Lower leg skin (tissue), 4 donors: ENCODE measurements around the gene TNFSF9. TPM values are rescaled to one million over a fixed set of nuclear protein-coding genes. Genes with fewer than 3 reads are reported as not detected.
"Not testable (repeated sequence)": the region's sequence is repeated elsewhere in the genome, so short reads cannot be mapped to it uniquely, and the experiment has no call there.

Source experiments
- DNase-seq, 2 donors: peaks; one replicate each; pipeline ENCODE4 v3.0.0-alpha.2; 2019; ENCODE audit warnings: low spot score in 2 of 2
- H3K4me3 ChIP-seq: fragments of 200-600 bp; sonication (generic); 2 replicates; pipeline ENCODE4 v1.5.1; 2017; ENCODE audit warnings: mild to moderate bottlenecking, low read depth; ENCODE audit not compliant: poor library complexity, severe bottlenecking
- POLR2A ChIP-seq, 2 donors: fragments of 450-650 bp; IDR thresholded peaks; one replicate each; pipeline ENCODE4 v1.6.1; 2016 to 2017; ENCODE audit warnings: antibody characterized with exemption in 2 of 2, mild to moderate bottlenecking in 1 of 2, moderate library complexity in 1 of 2
- WGBS, 2 donors: methylation state at CpG; one replicate each; pipeline ENCODE4 v1.1.5; 2018; 5-methylcytosine and 5-hydroxymethylcytosine counted together
- intact Hi-C: fragments of 100-400 bp; cut with DNase I; formaldehyde crosslinking; loops from one replicate; pipeline ENCODE4 v1.15.0; 2023; ENCODE audit warnings: low total_unique reads
- total RNA-seq, 4 donors: library from RNA; depleted of rRNA; stranded (reverse); fragments of >200 nt; gene quantifications; one replicate each; pipeline ENCODE4 v1.1.0, GENCODE V29; 2016
- TF ChIP-seq, protein P1 (sequence below), 3 donors: fragments of 450-650 bp; IDR thresholded peaks; one replicate each; pipeline ENCODE4 v1.5.1; 2016; ENCODE audit warnings: antibody characterized with exemption in 3 of 3, mild to moderate bottlenecking in 3 of 3, moderate library complexity in 2 of 3

The TNFSF9 gene
- total RNA-seq, 4 donors from 2014 or later = 1.2 to 1.7 (median 1.5) TPM

DNA sequence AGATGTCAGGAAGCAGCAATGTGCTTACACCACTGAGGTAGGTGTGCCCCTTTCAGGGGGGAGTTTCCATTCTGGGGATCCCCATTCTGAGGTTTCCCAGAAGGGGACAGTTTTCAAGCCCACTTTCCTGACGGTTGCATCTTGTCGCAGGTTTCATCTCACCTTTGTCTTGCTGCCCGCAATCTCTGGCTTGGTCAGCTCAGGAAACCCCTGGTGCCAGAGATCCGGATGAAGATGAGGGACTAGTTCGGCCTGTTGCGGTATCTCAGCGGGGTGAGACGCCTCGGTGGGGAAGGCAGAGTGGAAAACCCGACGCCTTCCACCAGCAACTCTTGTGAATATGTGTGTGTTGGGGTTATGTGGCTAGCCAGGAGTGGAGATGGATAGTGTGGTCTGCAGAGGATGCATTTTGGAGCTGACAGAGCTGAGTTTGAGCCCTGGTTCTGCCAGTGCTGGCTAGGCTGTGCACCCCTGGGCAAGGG lies 13.1 kb downstream of the TNFSF9 start:
- H3K4me3 ChIP-seq = no peak overlapping the region
- intact Hi-C loops = no loop called here
- DNase-seq = no peak
- TF ChIP-seq, protein P1, sequence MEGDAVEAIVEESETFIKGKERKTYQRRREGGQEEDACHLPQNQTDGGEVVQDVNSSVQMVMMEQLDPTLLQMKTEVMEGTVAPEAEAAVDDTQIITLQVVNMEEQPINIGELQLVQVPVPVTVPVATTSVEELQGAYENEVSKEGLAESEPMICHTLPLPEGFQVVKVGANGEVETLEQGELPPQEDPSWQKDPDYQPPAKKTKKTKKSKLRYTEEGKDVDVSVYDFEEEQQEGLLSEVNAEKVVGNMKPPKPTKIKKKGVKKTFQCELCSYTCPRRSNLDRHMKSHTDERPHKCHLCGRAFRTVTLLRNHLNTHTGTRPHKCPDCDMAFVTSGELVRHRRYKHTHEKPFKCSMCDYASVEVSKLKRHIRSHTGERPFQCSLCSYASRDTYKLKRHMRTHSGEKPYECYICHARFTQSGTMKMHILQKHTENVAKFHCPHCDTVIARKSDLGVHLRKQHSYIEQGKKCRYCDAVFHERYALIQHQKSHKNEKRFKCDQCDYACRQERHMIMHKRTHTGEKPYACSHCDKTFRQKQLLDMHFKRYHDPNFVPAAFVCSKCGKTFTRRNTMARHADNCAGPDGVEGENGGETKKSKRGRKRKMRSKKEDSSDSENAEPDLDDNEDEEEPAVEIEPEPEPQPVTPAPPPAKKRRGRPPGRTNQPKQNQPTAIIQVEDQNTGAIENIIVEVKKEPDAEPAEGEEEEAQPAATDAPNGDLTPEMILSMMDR (IDR thresholded peaks at IDR 0.05) = no peak
- no peak for TF ChIP-seq POLR2A (IDR thresholded peaks at IDR 0.05)
- 79 to 81% methylated on average over 11 of the region's 11 CpGs for WGBS, 2 donors

DNA sequence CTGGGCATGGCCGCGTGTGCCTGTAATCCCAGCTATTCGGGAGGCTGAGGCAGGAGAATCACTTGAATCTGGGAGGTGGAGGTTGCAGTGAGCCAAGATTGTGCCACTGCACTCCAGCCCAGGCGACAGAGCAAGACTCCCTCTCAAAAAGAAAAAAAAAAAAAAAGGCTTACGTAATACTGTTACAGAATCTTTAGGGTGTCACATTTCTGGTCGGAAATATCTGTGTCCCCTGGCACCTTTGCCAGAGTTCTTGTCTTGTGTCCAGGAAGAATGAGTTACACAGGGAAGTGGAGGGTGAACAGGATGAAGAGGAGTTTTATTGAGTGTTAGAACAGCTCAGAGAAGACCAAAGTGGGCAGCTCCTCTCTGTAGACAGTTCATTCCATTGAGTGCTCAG lies 19.9 kb downstream of the TNFSF9 start:
- H3K4me3 ChIP-seq, DNase-seq, intact Hi-C loops: not testable (repeated sequence)
- 65 to 81% methylated on average over 6 of the region's 6 CpGs for WGBS, 2 donors

DNA sequence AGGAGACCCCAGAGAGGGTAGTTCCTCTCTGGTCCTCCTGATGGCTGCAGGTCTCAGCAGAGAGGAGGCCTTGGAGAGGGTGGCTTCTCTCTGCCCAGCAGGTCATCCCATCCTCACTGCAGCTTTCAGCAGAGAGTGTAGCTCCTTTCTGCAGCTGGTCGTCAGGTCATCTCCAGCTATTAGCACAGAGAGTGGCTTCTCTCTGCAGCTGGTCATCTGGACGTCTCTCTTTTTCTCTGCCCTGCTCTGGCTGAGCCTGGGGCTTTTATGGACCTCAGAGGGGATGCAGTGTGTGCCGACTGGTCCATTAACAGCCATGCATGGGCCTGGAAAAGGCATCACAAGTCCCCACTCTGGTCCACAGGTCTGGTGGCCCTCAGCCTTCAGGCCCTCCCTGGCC lies 20.3 kb downstream of the TNFSF9 start:
- WGBS, 2 donors = 85 to 92% methylated on average over 3 of the region's 3 CpGs
- DNase-seq = no peak
- H3K4me3 ChIP-seq = no peak overlapping the region
- TF ChIP-seq, protein P1 (IDR thresholded peaks at IDR 0.05) = no peak
- no peak for TF ChIP-seq POLR2A (IDR thresholded peaks at IDR 0.05)
- intact Hi-C loops = no loop called here

DNA sequence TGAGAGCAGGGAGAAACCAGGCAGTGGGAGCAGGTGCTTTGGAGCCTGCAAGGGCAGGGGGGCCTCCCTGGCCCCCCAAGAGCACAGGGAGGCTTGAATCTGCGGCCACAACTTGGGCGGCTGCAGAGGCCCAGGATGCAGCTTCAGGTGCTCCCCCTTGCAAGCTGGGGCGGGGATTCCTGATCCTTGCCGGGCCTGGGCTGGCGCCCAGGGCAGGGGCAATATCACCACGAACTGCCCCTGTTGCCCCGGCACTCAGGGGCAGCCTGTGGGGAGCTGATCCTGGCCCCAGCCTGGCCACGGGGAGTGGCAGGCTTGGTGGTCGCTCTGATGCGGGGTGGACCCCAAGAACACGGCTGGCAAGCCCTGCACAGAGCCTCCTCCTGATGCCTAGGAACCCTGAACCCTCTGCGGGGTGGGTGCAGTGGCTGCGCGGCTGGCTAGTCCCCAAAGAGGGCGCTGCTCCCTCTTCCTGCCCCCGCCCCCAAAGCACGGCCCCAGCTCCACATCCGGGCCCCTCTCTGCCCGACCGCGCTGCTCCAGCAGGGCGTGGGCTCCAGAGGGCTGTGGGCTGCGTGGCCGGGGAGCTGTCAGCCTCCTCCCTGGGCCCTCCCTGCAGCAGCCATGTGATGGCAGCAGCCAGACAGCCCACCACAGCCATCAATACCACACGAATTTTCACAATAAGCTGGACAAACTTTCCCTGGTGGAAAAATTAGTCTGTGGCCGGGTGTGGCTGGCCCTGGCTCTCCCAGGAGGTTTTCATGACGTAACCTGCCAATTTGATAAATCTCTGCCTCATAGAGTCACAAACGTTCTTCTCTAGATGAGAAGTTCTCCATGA lies 21.0 kb downstream of the TNFSF9 start:
- no peak for DNase-seq
- no peak for TF ChIP-seq POLR2A (IDR thresholded peaks at IDR 0.05)
- TF ChIP-seq, protein P1 (IDR thresholded peaks at IDR 0.05) = no peak
- intact Hi-C loops = no loop called here
- 6 to 39% methylated on average over 15 to 16 of the region's 28 CpGs for WGBS, 2 donors
- H3K4me3 ChIP-seq = no peak overlapping the region

DNA sequence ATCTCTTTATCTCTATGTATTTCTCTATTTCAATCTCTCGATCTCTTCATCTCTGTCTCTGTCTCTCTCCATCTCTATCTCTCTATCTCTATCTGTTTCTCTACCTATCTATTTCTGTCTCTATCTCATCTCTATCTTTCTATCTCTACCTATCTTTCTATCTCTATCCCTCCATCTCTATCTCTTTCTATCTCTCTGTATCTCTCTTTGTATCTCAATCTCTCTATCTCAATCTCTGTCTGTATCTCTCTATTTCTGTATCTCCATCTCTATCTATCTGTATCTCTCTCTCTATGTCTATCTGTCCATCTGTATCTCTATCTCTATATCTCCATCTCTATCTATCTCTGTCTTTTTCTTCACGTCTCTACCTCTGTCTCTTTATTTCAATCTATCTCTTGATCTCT lies 25.2 kb downstream of the TNFSF9 start:
- TF ChIP-seq, protein P1 (IDR thresholded peaks at IDR 0.05) = no peak
- no peak for TF ChIP-seq POLR2A (IDR thresholded peaks at IDR 0.05)
- WGBS, 2 donors = 89% methylated on average over 2 of the region's 2 CpGs
- no peak overlapping the region for H3K4me3 ChIP-seq
- no peak for DNase-seq
- intact Hi-C loops = no loop called here

DNA sequence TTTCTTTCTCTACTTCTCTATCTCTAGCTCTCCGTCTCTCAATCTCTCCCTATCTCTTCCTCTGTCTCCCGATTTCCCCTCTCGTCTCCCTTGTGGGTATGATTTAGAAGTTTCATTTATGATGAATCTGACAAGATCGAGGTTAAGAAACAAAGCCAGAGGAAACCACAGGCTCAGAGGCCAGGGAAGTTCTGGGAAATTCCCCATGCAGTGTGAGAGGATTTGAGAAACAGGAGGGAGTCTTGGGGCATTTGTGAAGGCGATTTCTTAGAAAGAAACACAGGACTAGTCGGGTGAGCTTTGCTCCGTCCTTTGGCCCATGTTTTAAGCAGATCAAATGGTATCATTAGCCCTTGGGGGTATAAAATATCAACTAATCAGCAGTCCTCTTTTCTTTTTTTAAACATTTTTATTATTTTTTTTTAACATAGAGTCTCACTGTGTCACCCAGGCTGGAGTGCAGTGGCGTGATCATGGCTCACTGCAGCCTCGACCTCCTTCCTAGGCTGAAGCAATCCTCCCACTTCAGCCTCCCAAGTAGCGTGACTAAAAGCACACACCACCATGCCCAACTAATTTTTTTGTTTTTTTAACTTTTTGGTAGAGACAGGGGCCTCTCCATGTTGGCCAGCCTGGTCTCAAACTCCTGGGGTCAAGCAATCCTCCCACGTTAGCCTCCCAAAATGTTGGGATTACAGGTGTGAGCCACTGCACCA lies 25.8 kb downstream of the TNFSF9 start:
- no peak overlapping the region for H3K4me3 ChIP-seq
- no peak for DNase-seq
- intact Hi-C loops = no loop called here
- TF ChIP-seq, protein P1 (IDR thresholded peaks at IDR 0.05) = no peak
- no peak for TF ChIP-seq POLR2A (IDR thresholded peaks at IDR 0.05)
- 51 to 53% methylated on average over 11 of the region's 11 CpGs for WGBS, 2 donors

DNA sequence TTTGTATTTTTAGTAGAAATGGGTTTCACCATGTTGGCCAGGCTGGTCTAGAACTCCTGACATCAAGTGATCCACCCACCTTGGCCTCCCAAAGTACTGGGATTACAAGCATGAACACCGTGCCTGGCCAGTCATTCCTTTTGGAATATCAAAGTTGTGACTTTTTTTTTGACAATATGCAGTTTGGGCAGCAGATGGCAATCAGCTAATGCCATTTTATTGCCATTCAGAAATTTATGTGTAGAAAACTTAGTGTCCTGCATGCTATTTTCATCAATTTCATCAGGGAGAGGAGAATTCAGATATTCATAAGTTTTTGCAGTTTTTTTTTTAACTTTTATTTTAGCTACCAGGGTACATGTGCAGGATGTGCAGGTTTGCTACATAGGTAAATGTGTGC lies 31.6 kb downstream of the TNFSF9 start:
- 39 to 46% methylated on average over 1 of the region's 1 CpG for WGBS, 2 donors
- H3K4me3 ChIP-seq, intact Hi-C loops, DNase-seq: not testable (repeated sequence)
